ENCODE measurements around the gene PTPRT. TPM values are rescaled to one million over a fixed set of nuclear protein-coding genes. Genes with fewer than 3 reads are reported as not detected.

Gene PTPRT
- total RNA-seq, 1 experiment from 2014 or later: 0.20 TPM

DNA sequence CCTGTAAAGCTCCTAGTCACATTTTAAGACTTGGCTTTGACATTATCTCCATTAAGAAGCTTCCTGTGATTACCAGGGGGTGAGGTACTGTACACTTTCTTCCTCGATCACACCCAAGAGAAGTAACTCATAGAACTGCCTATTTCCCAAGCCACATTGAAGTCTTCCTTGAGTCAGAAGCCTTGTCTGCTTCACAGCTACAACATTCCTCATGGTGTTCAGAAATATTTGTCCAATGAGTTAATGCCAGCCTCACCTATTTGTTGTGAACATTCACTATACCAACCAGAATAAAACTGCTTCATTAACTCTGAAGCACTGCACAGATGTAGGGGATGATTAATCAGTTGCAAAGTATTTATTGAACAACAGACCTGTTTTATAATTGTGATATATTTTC lies 622.3 kb downstream of the PTPRT start:
- ChIA-PET POLR2A (no interaction called here), CTCF (no interaction called here)
- Histone ChIP-seq H3K9me3 (peaks cover 13% of the 10 kb centered on the region; the same call in 1 of the 2 replicates), H3K4me1 (no peaks in the 10 kb centered on the region; the same call in 1 of the 2 replicates), H3K36me3 (ENCODE audit: control insufficient read depth, insufficient read depth, low read length) (no peaks in the 10 kb centered on the region), H3K27me3 (replicated peaks; ENCODE audit: control insufficient read depth, insufficient read depth, low read length) (no peaks in the 10 kb centered on the region), H3K4me3 (ENCODE audit: low read depth, low read length) (no peak overlapping the region)
- Mint-ChIP-seq H3K4me3 (ENCODE audit: unreplicated experiment) (no peak overlapping the region), H3K4me1 (ENCODE audit: low read depth, unreplicated experiment) (no peaks in the 10 kb centered on the region), H3K27ac (ENCODE audit: unreplicated experiment) (no peak overlapping the region), H3K9me3 (ENCODE audit: unreplicated experiment) (peaks cover 13% of the 10 kb centered on the region), H3K36me3 (ENCODE audit: insufficient read depth, unreplicated experiment) (no peaks in the 10 kb centered on the region), H3K27me3 (ENCODE audit: insufficient read depth, unreplicated experiment) (peaks cover 4% of the 10 kb centered on the region)
- BruUV-seq (replicated peaks): no TSS peak
- DNase-seq: no peak
- no peak for TF ChIP-seq CTCF (IDR thresholded peaks at IDR 0.05; ENCODE audit: insufficient read depth in 1 of 2, low read depth in 1 of 2, low read length in 1 of 2, severe bottlenecking in 1 of 2, unreplicated experiment in 1 of 2)
- intact Hi-C loops (cut with micrococcal nuclease; ENCODE audit: unreplicated experiment): no loop called here

- H3K4me3 Mint-ChIP-seq (ENCODE audit: unreplicated experiment): no peak overlapping the region
- H3K36me3 Mint-ChIP-seq (ENCODE audit: insufficient read depth, unreplicated experiment): no peaks in the 10 kb centered on the region
- no TSS peak for BruUV-seq (replicated peaks)
- no peak for DNase-seq
- no peaks in the 10 kb centered on the region for H3K27me3 ChIP-seq (replicated peaks; ENCODE audit: control insufficient read depth, insufficient read depth, low read length)
- peaks cover under 1% of the 10 kb centered on the region; the same call in 1 of the 2 replicates for H3K9me3 ChIP-seq
- no peak overlapping the region for H3K27ac Mint-ChIP-seq (ENCODE audit: unreplicated experiment)
- ChIA-PET POLR2A (no interaction called here), CTCF (no interaction called here)
- no peak overlapping the region for H3K4me3 ChIP-seq (ENCODE audit: low read depth, low read length)
- peaks cover 6% of the 10 kb centered on the region for H3K27me3 Mint-ChIP-seq (ENCODE audit: insufficient read depth, unreplicated experiment)
- no peaks in the 10 kb centered on the region for H3K9me3 Mint-ChIP-seq (ENCODE audit: unreplicated experiment)
- no peaks in the 10 kb centered on the region for H3K36me3 ChIP-seq (ENCODE audit: control insufficient read depth, insufficient read depth, low read length)
- no peaks in the 10 kb centered on the region for H3K4me1 Mint-ChIP-seq (ENCODE audit: low read depth, unreplicated experiment)
- no peaks in the 10 kb centered on the region for H3K4me1 ChIP-seq
- intact Hi-C loops (cut with micrococcal nuclease; ENCODE audit: unreplicated experiment): no loop called here
- TF ChIP-seq CTCF (IDR thresholded peaks at IDR 0.05; ENCODE audit: insufficient read depth in 1 of 2, low read depth in 1 of 2, low read length in 1 of 2, severe bottlenecking in 1 of 2, unreplicated experiment in 1 of 2): no peak
Observed at GRCh38 chr20:42565235-42565995, 624.3 kb downstream of the PTPRT start.

DNA sequence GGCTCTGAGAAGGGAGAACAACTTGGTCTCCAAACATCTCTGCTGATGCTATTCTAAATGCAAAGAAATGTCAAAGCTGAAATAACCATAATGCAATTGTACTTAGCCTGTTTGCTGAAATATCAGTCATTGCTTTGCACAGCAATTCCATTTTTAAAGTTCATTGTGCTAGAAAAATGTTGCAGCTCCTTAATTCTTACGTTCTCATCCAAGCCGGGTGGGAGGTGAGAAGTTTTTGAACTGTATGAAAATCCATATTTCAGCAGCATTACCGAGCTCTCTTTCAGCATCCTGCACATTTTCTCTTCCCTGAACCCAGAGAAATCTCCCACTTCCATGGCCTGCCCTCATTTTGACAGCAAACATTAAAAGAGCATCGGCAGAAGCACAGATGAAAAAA lies 630.0 kb downstream of the PTPRT start:
- Histone ChIP-seq H3K27me3 (replicated peaks; ENCODE audit: control insufficient read depth, insufficient read depth, low read length) (no peaks in the 10 kb centered on the region), H3K36me3 (ENCODE audit: control insufficient read depth, insufficient read depth, low read length) (no peaks in the 10 kb centered on the region), H3K4me1 (no peaks in the 10 kb centered on the region), H3K9me3 (no peaks in the 10 kb centered on the region), H3K4me3 (ENCODE audit: low read depth, low read length) (no peak overlapping the region)
- Mint-ChIP-seq H3K36me3 (ENCODE audit: insufficient read depth, unreplicated experiment) (no peaks in the 10 kb centered on the region), H3K27ac (ENCODE audit: unreplicated experiment) (no peak overlapping the region), H3K4me3 (ENCODE audit: unreplicated experiment) (no peak overlapping the region), H3K27me3 (ENCODE audit: insufficient read depth, unreplicated experiment) (peaks cover 23% of the 10 kb centered on the region), H3K9me3 (ENCODE audit: unreplicated experiment) (no peaks in the 10 kb centered on the region), H3K4me1 (ENCODE audit: low read depth, unreplicated experiment) (no peaks in the 10 kb centered on the region)
- no peak for DNase-seq
- POLR2A ChIA-PET: no interaction called here
- no TSS peak for BruUV-seq (replicated peaks)
- CTCF ChIA-PET: no interaction called here
- intact Hi-C loops (cut with micrococcal nuclease; ENCODE audit: unreplicated experiment): no loop called here
- TF ChIP-seq CTCF (IDR thresholded peaks at IDR 0.05; ENCODE audit: insufficient read depth in 1 of 2, low read depth in 1 of 2, low read length in 1 of 2, severe bottlenecking in 1 of 2, unreplicated experiment in 1 of 2): no peak
